Stimulated activated CD8-positive, alpha-beta memory T cell treated with anti-CD3 and anti-CD28 coated beads, Interleukin-7, amount 100 ng/mL, for 24 hours (primary cell): ENCODE results near the gene NT5C1B.
A peak's percentile ranks its signal among the peaks of the same experiment; 100 is the strongest.

ENCODE experiments used
- DNase-seq: peaks from one replicate; pipeline ENCODE4 v3.0.0-alpha.2; 2020; ENCODE audit warnings: low read depth

NT5C1B gene

DNA sequence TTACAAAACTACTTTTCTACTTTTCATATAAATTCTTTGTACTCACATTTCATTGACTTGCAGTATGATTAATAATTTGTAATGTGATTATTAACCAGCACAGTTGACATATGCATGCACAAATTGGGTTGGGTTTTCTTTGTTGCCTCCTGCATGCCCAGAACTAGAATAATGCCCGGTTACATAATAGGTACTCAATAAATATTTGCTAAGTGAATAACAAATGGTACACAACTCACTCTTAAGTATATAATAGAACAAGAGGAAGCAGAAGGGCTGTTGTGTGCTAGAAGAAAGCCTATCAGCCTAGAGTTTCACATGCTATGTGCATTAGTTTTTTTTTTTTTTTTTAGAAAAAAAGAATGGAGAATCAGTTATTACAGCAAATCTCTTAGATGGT lies 38.2 kb downstream of the NT5C1B start:
- DNase-seq: no peak

DNA sequence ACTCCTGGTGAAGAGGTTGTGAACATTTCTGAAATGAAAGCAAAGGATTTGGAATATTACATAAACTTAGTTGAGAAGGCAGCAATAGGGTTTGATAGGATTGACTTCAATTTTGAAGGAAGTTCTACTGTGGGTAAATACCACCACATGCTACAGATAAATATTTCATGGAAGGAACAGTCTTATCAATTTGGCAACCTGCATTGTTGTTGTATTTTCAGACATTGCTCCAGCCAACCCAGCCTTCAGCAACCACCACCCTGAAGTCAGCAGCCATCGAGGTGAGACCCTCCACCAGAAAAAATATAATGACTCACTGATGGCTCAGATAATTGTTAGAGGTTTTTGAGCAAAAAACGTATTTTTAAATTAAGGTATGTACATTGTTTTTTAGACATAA lies 38.9 kb downstream of the NT5C1B start:
- DNase-seq: no peak

DNA sequence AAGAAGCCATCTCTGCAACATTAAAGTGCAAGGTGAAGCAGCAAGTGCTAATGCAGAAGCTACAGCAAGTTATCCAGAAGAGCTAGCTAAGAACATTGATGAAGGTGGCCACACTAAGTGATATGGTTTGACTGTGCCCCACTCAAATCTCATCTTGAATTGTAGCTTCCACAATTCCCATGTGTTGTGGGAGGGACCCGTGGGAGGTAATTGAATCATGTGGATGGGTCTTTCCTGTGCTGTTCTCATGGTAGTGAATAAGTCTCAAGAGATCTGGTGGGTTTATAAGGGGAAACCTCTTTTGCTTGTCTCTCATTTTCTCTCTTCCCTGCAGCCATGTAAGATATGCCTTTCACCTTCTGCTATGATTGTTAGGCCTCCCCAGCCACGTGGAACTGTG lies 40.3 kb downstream of the NT5C1B start:
- DNase-seq: no peak

DNA sequence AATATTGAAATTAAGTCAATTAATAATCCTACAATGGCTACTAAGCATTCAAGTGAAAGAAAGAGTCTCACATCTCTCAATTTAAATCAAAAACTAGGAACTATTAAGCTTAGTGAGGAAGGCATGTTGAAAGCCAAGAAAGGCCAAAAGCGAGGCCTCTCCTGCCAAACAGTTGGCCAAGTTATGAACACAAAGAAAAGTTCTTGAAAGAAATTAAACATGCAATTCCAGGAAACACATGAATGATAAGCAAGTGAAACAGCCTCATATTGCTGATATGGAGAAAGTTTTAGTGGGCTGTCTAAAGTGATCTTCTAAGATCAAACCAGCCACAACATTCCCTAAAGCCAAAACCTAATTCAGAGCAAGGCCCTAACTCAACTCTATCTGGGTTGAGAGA lies 40.7 kb downstream of the NT5C1B start:
- DNase-seq: no peak

GRCh38 chr2:18546567-18546966 lies 42.8 kb downstream of the NT5C1B start:
- DNase-seq: no peak

GRCh38 chr2:18545384-18545783 lies 44.0 kb downstream of the NT5C1B start:
- no peak for DNase-seq

GRCh38 chr2:18544171-18544570 lies 45.2 kb downstream of the NT5C1B start:
- DNase-seq: no peak

- DNase-seq: no peak
Measured at GRCh38 chr2:18540872-18541271, 48.5 kb downstream of the NT5C1B start.

DNA sequence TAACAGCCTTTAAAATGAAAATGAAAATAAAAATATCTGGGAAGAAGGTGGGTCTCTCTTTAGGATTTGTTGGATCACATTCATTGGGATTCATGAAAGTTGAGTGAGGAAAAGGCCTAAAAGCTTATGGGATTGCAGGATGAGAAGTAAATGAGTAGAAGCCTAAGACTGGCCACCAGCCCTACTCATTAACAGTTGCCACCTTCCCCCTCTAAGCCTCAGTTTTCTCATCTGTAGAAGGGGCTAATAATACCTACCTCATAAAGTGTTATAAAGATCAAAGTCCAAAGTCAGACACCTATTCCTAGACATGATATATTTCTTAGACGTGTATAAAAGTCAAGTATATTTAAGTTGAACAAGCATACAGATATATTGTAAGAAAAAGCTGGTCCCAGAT lies 52.7 kb downstream of the NT5C1B start:
- no peak for DNase-seq

DNA sequence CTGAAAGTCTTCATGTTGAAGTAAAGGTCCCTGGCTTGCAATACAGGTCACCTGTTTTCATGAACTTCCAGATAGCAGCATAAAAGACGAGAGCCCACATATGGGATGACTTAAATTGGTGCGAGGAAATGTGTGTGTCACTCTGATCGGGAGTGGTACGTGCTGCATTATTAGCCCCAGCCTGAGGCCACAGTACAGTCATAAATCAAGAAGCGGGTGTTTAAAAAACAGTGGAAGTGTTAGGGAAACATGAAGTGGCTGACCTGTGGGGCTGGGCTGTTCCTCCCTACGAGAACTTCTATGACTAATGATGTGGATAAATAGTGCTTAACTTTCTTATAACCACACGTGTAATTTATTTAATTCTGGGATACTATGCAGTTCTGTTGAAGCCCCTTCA lies 53.3 kb downstream of the NT5C1B start:
- no peak for DNase-seq

DNA sequence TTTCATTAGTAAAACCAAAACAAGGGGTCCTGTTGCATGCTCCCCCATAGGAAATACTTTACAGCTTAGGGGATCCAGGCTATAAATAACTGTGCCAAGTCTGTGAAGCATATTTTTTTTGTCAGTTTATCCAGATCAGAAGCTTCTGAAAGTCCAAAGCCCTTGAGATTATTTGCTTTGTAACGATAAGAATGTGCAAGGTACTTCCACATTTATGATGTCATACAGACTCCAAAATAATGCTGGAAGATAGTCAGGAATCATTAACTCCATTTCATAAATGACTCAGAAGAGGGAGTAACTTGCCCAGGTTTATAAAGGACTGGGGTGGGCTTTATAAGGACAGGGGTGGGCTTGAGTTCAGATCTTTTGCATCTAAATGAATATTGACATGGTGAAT lies 58.2 kb downstream of the NT5C1B start:
- no peak for DNase-seq

GRCh38 chr2:18527822-18528221 lies 61.5 kb downstream of the NT5C1B start:
- DNase-seq: no peak

DNA sequence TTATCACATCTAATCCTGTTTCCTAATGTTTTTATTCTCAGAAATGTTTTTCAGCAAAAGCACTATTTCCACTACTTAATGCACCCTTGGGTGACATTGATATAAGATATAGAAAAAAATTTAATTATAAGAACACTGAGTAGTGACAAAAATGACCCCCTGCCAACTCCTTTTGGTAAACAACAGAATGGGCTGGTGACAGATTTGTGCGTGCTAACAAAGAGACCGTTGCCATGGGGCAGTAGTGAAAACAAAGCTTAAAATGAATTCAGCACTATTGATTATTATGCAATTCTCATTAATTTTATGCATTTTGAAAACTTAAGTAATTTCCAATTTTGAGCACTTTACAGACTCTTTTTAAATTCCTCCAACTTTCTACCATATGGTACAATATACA lies 62.0 kb downstream of the NT5C1B start:
- DNase-seq: no peak

DNA sequence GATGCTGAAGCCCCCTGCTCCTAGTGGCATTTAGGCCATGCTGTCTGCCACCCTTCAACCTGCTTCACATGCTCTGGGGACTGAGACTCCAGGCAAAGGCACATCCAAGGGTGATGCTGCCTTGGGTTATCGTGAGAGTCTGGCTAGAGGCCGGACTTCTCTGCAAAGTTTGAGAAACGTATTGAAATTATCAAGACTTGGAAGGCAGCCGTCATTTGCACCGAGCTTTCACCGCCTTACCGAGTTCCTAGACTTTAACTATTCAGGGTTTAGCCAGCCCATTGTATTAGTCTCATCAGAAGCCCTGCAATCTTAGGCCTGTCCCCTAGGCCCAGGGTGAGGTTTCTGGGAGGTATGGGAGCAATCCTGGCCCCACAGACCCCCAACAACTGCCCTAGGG lies 62.9 kb downstream of the NT5C1B start:
- DNase-seq: no peak

DNA sequence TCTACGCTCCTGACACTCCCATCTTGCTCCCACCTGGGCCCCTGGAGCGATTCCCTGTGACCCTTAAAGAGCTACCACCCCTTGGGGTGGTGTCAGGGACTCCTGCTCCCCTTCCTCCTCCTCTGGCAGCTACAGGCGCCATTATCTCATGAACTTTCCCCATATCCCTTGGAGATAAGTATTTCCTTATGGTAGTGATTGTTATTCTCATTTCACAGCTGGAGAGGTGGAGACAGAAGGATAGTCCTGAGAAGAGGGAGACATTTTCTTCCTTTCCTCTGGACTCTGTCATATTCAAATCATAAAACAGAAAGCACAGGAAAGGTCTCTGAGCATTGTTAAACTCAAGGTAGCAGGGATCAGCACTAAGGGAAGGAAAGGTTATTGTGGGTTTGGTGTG lies 63.5 kb downstream of the NT5C1B start:
- DNase-seq: no peak

DNA sequence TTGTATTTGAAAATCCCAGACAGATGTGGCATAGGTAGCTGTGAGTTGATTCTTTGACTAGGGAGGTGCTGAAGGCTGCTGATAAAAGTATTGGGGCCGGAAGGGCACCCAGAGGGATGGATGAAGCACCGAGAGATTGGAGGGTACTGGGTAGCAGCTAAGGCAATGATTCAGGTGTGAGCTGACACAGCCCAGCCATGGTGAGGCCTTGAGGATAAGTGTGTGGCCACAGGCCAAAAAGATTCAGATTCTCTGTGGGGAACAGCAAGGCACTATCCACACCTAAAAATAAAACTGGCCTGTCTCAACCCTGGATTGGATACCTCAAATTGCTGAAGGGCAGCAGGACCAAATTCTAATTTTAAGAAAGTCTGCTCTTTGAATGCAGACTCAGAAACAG lies 64.1 kb downstream of the NT5C1B start:
- no peak for DNase-seq

- no peak for DNase-seq
Measured at GRCh38 chr2:18522484-18523146, 66.8 kb downstream of the NT5C1B start.

- peak; percentile 62 for DNase-seq
Measured at GRCh38 chr2:18520451-18521425, 68.6 kb downstream of the NT5C1B start.

- no peak for DNase-seq
Measured at GRCh38 chr2:18519914-18520450, 69.4 kb downstream of the NT5C1B start.

- no peak for DNase-seq
Measured at GRCh38 chr2:18518116-18519111, 71.0 kb downstream of the NT5C1B start.

GRCh38 chr2:18517386-18517785 lies 72.0 kb downstream of the NT5C1B start:
- no peak for DNase-seq

DNA sequence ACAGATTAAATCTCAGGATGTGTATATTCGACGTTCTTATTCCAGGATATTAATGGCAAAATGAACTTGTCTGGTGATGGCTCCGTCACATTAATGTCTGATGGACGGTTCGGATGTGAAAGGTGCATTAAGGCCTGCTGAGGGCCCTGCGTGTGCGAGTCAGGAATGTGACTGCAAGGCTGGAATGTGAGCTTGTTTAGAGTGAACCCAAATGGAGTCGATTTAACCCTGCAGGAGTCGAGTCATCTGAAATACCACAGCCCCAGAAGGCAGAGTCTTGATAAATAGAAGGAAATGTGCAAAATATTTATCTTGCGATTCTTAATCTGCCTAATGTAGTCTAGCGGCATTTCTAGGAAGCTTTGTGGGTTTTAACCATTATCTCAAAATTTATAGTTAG lies 73.3 kb downstream of the NT5C1B start:
- DNase-seq: no peak
